Measurements from ENCODE around the gene RTF1. TPM values are rescaled to one million over a fixed set of nuclear protein-coding genes. Genes with fewer than 3 reads are reported as not detected.

The RTF1 gene
- total RNA-seq, 3 donors from 2014 or later = 33.1 to 49.0 (median 34.2) TPM

- Histone ChIP-seq H3K4me3 (no peak overlapping the region), H3K4me1 (no peaks in the 10 kb centered on the region), H3K36me3 (peaks cover 17% of the 10 kb centered on the region), H3K27me3 (no peaks in the 10 kb centered on the region), H3K27ac (no peak overlapping the region), H3K9me3 (no peaks in the 10 kb centered on the region)
- TF ChIP-seq POLR2A (IDR thresholded peaks at IDR 0.05) = no peak
- TF ChIP-seq CTCF (IDR thresholded peaks at IDR 0.05) = no peak
- TF ChIP-seq POLR2AphosphoS5 (IDR thresholded peaks at IDR 0.05) = no peak
- no peak for DNase-seq (ENCODE audit: low spot score in 2 of 2)
- intact Hi-C loops (cut with DNase I; ENCODE audit: low total_unique reads) = no loop called here
Measured at GRCh38 chr15:41530363-41530956, 113.6 kb downstream of the RTF1 start.

Other genes with a start within 250 kb of the RTF1 start
- gene EXD1, start 186.3 kb upstream of the RTF1 start, total RNA-seq = not detected
- 100 to 1,000 TPM; 107 to 290 (median 120) TPM for gene CHP1, start 185.8 kb upstream of the RTF1 start, total RNA-seq
- under 1 TPM; 0.33 to 0.80 (median 0.44) TPM for gene OIP5, start 84.5 kb upstream of the RTF1 start, total RNA-seq
- gene NUSAP1, start 84.2 kb upstream of the RTF1 start, total RNA-seq = 1 to 10 TPM; 5.0 to 8.2 (median 6.9) TPM
- 10 to 100 TPM in 2 of 3 donors, 1 to 10 TPM in 1; 6.9 to 19.9 (median 14.7) TPM for gene NDUFAF1, start 14.6 kb upstream of the RTF1 start, total RNA-seq
- gene ITPKA, start 76.8 kb downstream of the RTF1 start, total RNA-seq = under 1 TPM in 1 of 3 donors, not detected in 2; 0.15 TPM
- gene LTK, start 96.7 kb downstream of the RTF1 start, total RNA-seq = under 1 TPM in 2 of 3 donors, not detected in 1; 0.29 to 0.66 TPM
- gene RPAP1, start 127.2 kb downstream of the RTF1 start, total RNA-seq = 10 to 100 TPM; 22.7 to 28.2 (median 27.1) TPM
- gene TYRO3, start 142.1 kb downstream of the RTF1 start, total RNA-seq = 10 to 100 TPM in 1 of 3 donors, 1 to 10 TPM in 2; 6.9 to 36.8 (median 8.8) TPM
- 10 to 100 TPM; 37.8 to 70.2 (median 65.9) TPM for gene MGA, start 243.3 kb downstream of the RTF1 start, total RNA-seq

Measured in breast epithelium (tissue), 4 donors.